Calu3 (cell line): Measurements from ENCODE around the gene B2M. TPM values are rescaled to one million over a fixed set of nuclear protein-coding genes. Genes with fewer than 3 reads are reported as not detected.

Experiments used
- BruUV-seq: library from RNA; stranded (reverse); fragments of 400-500 nt; replicated peaks from 2 replicates; lab custom pipeline; 2021; lab: Mats Ljungman, UMichigan
- CTCF ChIA-PET: fragments of 300-600 bp; sonication (Branson Sonifier 250); formaldehyde crosslinking; loops from one replicate; lab custom pipeline; 2022; ENCODE audit warnings: antibody characterized with exemption; lab: Charles Lee
- DNase-seq: peaks from one replicate; pipeline ENCODE4 v3.0.0; 2022
- H3K27ac Mint-ChIP-seq: one replicate; pipeline ENCODE4 v1.8.0; 2022; ENCODE audit warnings: mixed read lengths; ENCODE audit not compliant: unreplicated experiment
- H3K27me3 Mint-ChIP-seq: one replicate; pipeline ENCODE4 v1.8.0; 2022; ENCODE audit warnings: mixed read lengths; ENCODE audit not compliant: unreplicated experiment
- H3K36me3 Mint-ChIP-seq: one replicate; pipeline ENCODE4 v1.8.0; 2022; ENCODE audit warnings: mild to moderate bottlenecking, moderate library complexity, mixed read lengths; ENCODE audit not compliant: insufficient read depth, unreplicated experiment
- H3K4me1 Mint-ChIP-seq: one replicate; pipeline ENCODE4 v1.8.0; 2022; ENCODE audit warnings: mild to moderate bottlenecking, low read depth, mixed read lengths; ENCODE audit not compliant: unreplicated experiment
- H3K4me3 Mint-ChIP-seq: one replicate; pipeline ENCODE4 v1.8.0; 2022; ENCODE audit warnings: mild to moderate bottlenecking, low read depth, moderate library complexity, mixed read lengths; ENCODE audit not compliant: unreplicated experiment
- H3K9me3 Mint-ChIP-seq: one replicate; pipeline ENCODE4 v1.8.0; 2022; ENCODE audit warnings: low read depth, mixed read lengths; ENCODE audit not compliant: unreplicated experiment
- CTCF ChIP-seq: fragments of 200-600 bp; IDR thresholded peaks from one replicate; pipeline ENCODE4 v1.8.0; 2022; ENCODE audit warnings: antibody characterized with exemption; ENCODE audit not compliant: unreplicated experiment
- intact Hi-C: fragments of 100-400 bp; cut with micrococcal nuclease; formaldehyde crosslinking; loops from one replicate; pipeline ENCODE4 v1.10.0; 2022; ENCODE audit not compliant: unreplicated experiment
- total RNA-seq: library from RNA; stranded (reverse); gene quantifications from 2 replicates; pipeline ENCODE4 v1.2.3, GENCODE V29; 2022

B2M gene
- total RNA-seq, 1 experiment from 2014 or later: 1,002 TPM

DNA sequence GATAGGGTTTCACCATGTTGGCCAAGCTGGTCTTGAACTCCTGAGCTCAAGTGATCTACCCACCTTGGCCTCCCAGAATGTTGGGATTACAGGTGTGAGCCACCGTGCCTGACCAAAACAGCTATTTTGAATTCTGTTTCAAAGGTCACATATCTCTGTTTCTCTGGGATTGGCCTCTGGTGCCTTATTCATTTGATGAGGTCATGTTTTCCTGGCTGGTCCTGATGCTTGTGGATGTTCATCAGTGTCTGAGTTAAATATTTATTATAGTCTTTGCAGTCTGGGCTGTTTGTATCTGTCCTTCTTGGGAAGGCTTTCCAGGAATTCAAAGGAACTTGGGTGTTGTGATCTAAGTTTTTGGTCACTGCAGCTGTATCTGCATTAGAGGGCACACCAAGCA is 5.3 kb upstream of the B2M start:
- no peak for DNase-seq
- H3K9me3 Mint-ChIP-seq: peaks cover 3% of the 10 kb centered on the region
- H3K36me3 Mint-ChIP-seq: peaks cover 7% of the 10 kb centered on the region
- CTCF ChIA-PET: interaction anchor here (0.6 kb wide), 1 partner anchor 25 kb away, joined by 3 read pairs; no protein-coding TSS in a partner anchor
- intact Hi-C loops: no loop called here
- no peaks in the 10 kb centered on the region for H3K4me1 Mint-ChIP-seq
- no peak overlapping the region for H3K4me3 Mint-ChIP-seq
- no peaks in the 10 kb centered on the region for H3K27me3 Mint-ChIP-seq
- H3K27ac Mint-ChIP-seq: no peak overlapping the region
- BruUV-seq: no TSS peak
- TF ChIP-seq CTCF: no peak

DNA sequence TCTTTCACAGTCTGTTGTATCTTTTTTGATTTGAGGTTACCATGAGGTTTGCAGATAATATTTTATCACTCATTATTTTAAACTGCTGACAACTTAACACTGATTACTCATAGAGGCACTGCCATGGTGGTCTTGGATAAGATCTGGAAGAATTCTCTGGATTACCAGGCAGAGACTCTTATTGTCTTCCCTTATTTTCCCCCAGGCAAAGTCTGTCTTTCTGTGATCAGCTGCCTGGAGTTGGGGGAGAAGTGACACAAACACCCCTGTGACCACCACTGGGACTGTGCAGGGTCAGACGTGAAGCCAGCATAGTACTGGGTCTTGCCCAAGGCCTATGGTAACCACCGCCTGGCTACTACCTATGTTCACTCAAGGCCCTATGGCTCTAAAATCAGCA is 4.9 kb upstream of the B2M start:
- CTCF ChIA-PET: interaction anchor here (0.6 kb wide), 1 partner anchor 26 kb away, joined by 3 read pairs; no protein-coding TSS in a partner anchor
- no peak overlapping the region for H3K27ac Mint-ChIP-seq
- H3K36me3 Mint-ChIP-seq: peaks cover 12% of the 10 kb centered on the region
- no peak for TF ChIP-seq CTCF
- H3K4me3 Mint-ChIP-seq: no peak overlapping the region
- intact Hi-C loops: no loop called here
- no peaks in the 10 kb centered on the region for H3K27me3 Mint-ChIP-seq
- DNase-seq: no peak
- H3K4me1 Mint-ChIP-seq: no peaks in the 10 kb centered on the region
- peaks cover 3% of the 10 kb centered on the region for H3K9me3 Mint-ChIP-seq
- BruUV-seq: no TSS peak

DNA sequence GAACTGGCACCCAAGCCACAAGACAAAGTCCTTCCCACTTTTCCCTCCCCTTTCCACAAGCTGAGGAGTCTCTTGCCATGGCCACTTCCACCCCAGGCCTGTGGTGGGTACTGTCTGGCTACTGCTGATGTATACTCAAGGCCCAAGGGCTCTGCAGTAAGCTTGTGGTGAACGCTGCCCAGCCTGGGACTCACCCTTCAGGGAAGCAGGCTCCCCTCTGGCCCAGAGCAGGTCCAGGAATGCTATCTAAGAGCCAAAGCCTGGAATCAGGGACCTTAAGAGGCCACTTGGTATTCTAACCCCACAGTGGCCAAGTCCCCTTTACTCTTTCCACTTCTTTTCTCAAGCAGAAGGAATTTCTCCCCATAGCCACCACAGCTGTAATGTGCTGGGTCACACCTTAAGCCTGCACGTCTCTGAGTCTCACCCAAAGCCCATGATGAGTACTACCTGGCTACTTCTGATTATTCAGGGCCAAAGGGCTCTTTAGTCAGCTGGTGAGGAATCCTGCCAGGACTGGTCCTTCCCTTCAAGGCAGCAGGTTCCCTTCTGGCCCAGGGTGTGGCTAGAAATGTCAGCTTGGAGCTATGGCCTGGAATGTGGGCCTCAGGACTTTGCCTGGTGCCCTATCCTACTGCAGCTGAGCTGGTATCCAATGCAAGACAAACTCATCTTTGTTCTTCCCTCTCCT is 4.2 kb upstream of the B2M start:
- CTCF ChIA-PET: no interaction called here
- no peaks in the 10 kb centered on the region for H3K27me3 Mint-ChIP-seq
- H3K27ac Mint-ChIP-seq: no peak overlapping the region
- H3K4me3 Mint-ChIP-seq: no peak overlapping the region
- intact Hi-C loops: no loop called here
- no TSS peak for BruUV-seq
- no peak for TF ChIP-seq CTCF
- no peaks in the 10 kb centered on the region for H3K4me1 Mint-ChIP-seq
- peaks cover 18% of the 10 kb centered on the region for H3K36me3 Mint-ChIP-seq
- DNase-seq: peak; percentile 20
- peaks cover 3% of the 10 kb centered on the region for H3K9me3 Mint-ChIP-seq

DNA sequence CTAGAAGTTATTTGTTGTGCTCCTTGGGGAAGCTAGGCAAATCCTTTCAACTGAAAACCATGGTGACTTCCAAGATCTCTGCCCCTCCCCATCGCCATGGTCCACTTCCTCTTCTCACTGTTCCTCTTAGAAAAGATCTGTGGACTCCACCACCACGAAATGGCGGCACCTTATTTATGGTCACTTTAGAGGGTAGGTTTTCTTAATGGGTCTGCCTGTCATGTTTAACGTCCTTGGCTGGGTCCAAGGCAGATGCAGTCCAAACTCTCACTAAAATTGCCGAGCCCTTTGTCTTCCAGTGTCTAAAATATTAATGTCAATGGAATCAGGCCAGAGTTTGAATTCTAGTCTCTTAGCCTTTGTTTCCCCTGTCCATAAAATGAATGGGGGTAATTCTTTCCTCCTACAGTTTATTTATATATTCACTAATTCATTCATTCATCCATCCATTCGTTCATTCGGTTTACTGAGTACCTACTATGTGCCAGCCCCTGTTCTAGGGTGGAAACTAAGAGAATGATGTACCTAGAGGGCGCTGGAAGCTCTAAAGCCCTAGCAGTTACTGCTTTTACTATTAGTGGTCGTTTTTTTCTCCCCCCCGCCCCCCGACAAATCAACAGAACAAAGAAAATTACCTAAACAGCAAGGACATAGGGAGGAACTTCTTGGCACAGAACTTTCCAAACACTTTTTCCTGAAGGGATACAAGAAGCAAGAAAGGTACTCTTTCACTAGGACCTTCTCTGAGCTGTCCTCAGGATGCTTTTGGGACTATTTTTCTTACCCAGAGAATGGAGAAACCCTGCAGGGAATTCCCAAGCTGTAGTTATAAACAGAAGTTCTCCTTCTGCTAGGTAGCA is 851 bp upstream of the B2M start:
- peaks cover 45% of the 10 kb centered on the region for H3K36me3 Mint-ChIP-seq
- no peak for DNase-seq
- no peaks in the 10 kb centered on the region for H3K4me1 Mint-ChIP-seq
- H3K27me3 Mint-ChIP-seq: no peaks in the 10 kb centered on the region
- intact Hi-C loops: no loop called here
- peak overlapping the region; percentile 93 for H3K27ac Mint-ChIP-seq
- peak overlapping the region; percentile 97 for H3K4me3 Mint-ChIP-seq
- BruUV-seq: TSS peak; percentile 56
- H3K9me3 Mint-ChIP-seq: no peaks in the 10 kb centered on the region
- no peak for TF ChIP-seq CTCF
- CTCF ChIA-PET: interaction anchor here (1.0 to 3.2 kb wide), 3 partner anchors 18 to 47 kb away, joined by 3 to 24 read pairs (median 4); partner anchors contain the start of gene SPG11
